T-helper 17 cell (primary cell): Measurements from ENCODE around the gene TBCK. TPM values are rescaled to one million over a fixed set of nuclear protein-coding genes. Genes with fewer than 3 reads are reported as not detected.

ENCODE experiments used
- ATAC-seq: fragments of 150-1000 bp; cut with Tn5 transposase; 2 replicates; pipeline ENCODE4 v1.10.0; 2021; ENCODE audit warnings: mild to moderate bottlenecking, moderate library complexity
- DNase-seq, 3 donors: peaks; one replicate each; pipeline versions ENCODE4 v3.0.0 to v3.0.0-alpha.2; 2020 to 2021
- H3K9me3 ChIP-seq: one replicate; pipeline ENCODE4 v1.7.0; 2013; ENCODE audit warnings: low read length, mild to moderate bottlenecking; ENCODE audit not compliant: control insufficient read depth, poor library complexity, severe bottlenecking
- H3K27ac Mint-ChIP-seq: one replicate; pipeline ENCODE4 v1.8.0; 2022; ENCODE audit warnings: mild to moderate bottlenecking, moderate library complexity, mixed read lengths
- H3K27me3 Mint-ChIP-seq: one replicate; pipeline ENCODE4 v1.8.0; 2022; ENCODE audit warnings: mixed read lengths
- H3K36me3 Mint-ChIP-seq: one replicate; pipeline ENCODE4 v1.8.0; 2022; ENCODE audit warnings: low read depth, mixed read lengths
- H3K4me1 Mint-ChIP-seq: one replicate; pipeline ENCODE4 v1.8.0; 2022; ENCODE audit warnings: mild to moderate bottlenecking, mixed read lengths
- H3K4me3 Mint-ChIP-seq: one replicate; pipeline ENCODE4 v1.8.0; 2022; ENCODE audit warnings: mild to moderate bottlenecking, moderate library complexity, mixed read lengths
- total RNA-seq, 4 donors: library from RNA in 2 of 4; stranded (reverse) in 2 of 4; gene quantifications; one replicate each; pipeline ENCODE4 v1.2.3 and lab custom pipeline; 2022 to 2026

The TBCK gene
- total RNA-seq, 2 donors from 2014 or later, result 41.6 to 43.2 TPM

DNA sequence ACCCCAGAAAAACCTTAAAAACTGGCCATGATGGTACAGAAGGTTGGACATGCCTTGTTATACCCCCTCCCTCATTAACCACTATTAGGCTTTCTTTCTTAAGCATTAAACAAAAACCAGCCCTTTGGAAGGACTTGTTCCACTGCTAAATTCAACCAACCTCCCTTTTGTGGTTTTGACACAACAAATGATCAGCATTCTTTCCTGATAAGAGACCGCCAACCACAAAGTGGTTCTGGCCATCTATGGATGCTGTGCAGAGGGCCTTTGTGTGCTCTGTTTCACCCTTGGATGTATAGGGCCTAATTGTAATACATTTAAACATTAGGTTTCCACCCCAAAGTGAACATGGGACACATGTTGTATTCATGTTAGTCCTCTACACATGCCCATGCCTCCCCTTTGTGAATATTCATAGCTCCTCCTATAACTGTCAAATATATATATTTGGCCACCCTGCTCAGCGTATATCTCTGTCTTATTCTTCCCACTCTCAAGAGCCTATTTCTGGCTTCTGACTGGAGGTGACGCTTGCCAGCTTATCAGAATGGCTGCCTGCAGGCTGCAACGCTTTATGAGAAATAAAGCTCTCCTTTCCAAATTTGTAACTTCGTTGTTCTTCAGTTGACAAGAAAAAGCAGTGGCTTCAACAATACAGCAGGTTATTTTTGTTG, 294.1 kb downstream of the TBCK start:
- ATAC-seq (no peak), DNase-seq (no peak)
- Mint-ChIP-seq H3K4me1 (no peaks in the 10 kb centered on the region), H3K27ac (no peak overlapping the region), H3K27me3 (no peaks in the 10 kb centered on the region), H3K4me3 (no peak overlapping the region), H3K36me3 (no peaks in the 10 kb centered on the region)
- no peaks in the 10 kb centered on the region for H3K9me3 ChIP-seq

DNA sequence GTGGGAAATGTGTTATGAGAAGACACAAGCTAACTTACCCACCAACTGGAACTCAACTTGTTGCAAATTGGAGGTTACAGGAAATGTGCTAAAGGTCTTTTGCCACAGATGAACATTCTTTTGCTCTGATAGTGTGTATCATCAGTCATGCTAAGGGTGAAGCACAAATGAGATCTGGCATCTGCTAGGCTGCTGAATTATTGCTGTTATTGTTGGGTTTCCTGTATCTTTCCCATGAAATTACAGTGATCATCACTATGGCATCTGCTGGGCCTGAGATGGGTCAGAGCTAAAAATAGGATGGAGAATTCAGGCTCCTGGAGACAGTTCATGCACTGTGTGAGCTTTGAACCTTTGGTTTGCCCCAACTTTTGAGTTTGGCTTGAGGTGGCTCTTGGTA, 296.2 kb downstream of the TBCK start:
- Mint-ChIP-seq H3K36me3 (no peaks in the 10 kb centered on the region), H3K27me3 (no peaks in the 10 kb centered on the region), H3K27ac (no peak overlapping the region), H3K4me1 (no peaks in the 10 kb centered on the region), H3K4me3 (no peak overlapping the region)
- ATAC-seq (no peak), DNase-seq (no peak)
- no peaks in the 10 kb centered on the region for H3K9me3 ChIP-seq

DNA sequence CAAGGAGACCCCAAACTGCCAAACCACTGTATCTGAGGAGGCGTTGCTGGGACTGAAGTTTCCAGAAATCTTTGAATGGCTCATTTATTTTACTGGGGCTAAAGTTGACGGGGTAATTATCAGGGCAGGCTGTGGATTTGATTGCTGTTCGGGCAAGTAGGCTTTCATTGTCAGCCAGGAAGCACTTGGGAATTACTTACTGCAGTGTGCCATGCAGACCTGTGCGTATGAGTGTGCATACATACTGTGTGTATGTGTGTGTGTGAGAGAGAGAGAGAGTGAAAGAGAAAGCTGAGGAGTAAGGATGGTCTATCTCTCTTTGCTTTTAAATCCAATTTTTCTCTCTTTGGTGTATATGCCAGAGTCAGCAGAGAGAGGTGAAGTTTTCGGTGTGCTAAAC, 298.0 kb downstream of the TBCK start:
- no peaks in the 10 kb centered on the region for H3K36me3 Mint-ChIP-seq
- no peak overlapping the region for H3K4me3 Mint-ChIP-seq
- no peak overlapping the region for H3K27ac Mint-ChIP-seq
- DNase-seq (no peak), ATAC-seq (no peak)
- no peaks in the 10 kb centered on the region for H3K4me1 Mint-ChIP-seq
- H3K27me3 Mint-ChIP-seq, result no peaks in the 10 kb centered on the region
- no peaks in the 10 kb centered on the region for H3K9me3 ChIP-seq

DNA sequence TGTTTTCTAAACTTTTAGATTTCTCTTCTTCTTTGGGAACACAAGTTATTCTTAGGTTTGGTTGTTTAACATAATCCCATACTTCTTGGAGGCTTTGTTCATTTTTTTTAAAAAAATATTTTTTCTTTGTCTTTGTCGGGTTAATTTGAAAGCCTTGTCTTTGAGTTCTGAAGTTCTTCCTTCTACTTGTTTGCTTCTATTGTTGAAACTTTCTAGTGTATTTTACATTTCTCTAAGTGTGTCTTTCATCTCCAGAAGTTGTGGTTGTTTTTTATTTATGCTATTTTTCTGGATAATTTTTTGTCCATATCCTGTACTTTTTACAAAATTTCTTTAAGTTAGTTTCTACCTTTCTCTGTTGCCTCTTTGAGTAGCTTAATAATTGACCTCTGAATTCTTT, 304.6 kb downstream of the TBCK start:
- DNase-seq (no peak), ATAC-seq (no peak)
- no peaks in the 10 kb centered on the region for H3K36me3 Mint-ChIP-seq
- no peak overlapping the region for H3K27ac Mint-ChIP-seq
- H3K4me1 Mint-ChIP-seq, result no peaks in the 10 kb centered on the region
- H3K4me3 Mint-ChIP-seq, result no peak overlapping the region
- no peaks in the 10 kb centered on the region for H3K9me3 ChIP-seq
- H3K27me3 Mint-ChIP-seq, result no peaks in the 10 kb centered on the region

DNA sequence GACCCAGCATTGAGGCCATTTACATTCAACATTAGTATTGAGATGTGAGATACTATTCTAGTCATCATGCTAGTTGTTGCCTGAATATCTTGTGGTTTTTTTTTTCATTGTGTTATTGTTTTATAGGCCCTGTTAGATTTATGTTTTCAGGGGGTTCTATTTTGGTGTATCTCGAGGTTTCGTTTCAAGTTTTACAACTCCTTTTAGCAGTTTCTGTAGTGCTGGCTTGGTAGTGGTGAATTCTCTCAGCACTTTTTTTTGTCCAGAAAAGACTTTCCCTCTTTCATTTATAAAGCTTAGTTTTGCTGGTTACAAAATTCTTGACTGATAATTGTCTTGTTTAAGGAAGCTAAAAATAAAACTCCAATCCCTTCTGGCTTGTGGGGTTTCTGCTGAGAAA, 305.2 kb downstream of the TBCK start:
- no peak overlapping the region for H3K27ac Mint-ChIP-seq
- no peaks in the 10 kb centered on the region for H3K36me3 Mint-ChIP-seq
- H3K4me3 Mint-ChIP-seq, result no peak overlapping the region
- no peak for ATAC-seq
- H3K4me1 Mint-ChIP-seq, result no peaks in the 10 kb centered on the region
- no peaks in the 10 kb centered on the region for H3K27me3 Mint-ChIP-seq
- H3K9me3 ChIP-seq, result no peaks in the 10 kb centered on the region
- DNase-seq, result no peak

- H3K9me3 ChIP-seq, result peaks cover 2% of the 10 kb centered on the region
- H3K27me3 Mint-ChIP-seq, result no peaks in the 10 kb centered on the region
- no peaks in the 10 kb centered on the region for H3K36me3 Mint-ChIP-seq
- no peak overlapping the region for H3K4me3 Mint-ChIP-seq
- no peak for ATAC-seq
- DNase-seq, result no peak
- H3K27ac Mint-ChIP-seq, result no peak overlapping the region
- no peaks in the 10 kb centered on the region for H3K4me1 Mint-ChIP-seq
These were observed 313.0 kb downstream of the TBCK start for GRCh38 chr4:106002994-106003393.

GRCh38 chr4:105998171-105999063, 317.6 kb downstream of the TBCK start:
- Mint-ChIP-seq H3K4me3 (no peak overlapping the region), H3K36me3 (peaks cover 3% of the 10 kb centered on the region), H3K27ac (no peak overlapping the region), H3K27me3 (no peaks in the 10 kb centered on the region), H3K4me1 (no peaks in the 10 kb centered on the region)
- DNase-seq (no peak), ATAC-seq (no peak)
- peaks cover 2% of the 10 kb centered on the region for H3K9me3 ChIP-seq

- Mint-ChIP-seq H3K36me3 (peaks cover 3% of the 10 kb centered on the region), H3K4me3 (no peak overlapping the region), H3K27ac (no peak overlapping the region), H3K4me1 (no peaks in the 10 kb centered on the region), H3K27me3 (no peaks in the 10 kb centered on the region)
- peaks cover 2% of the 10 kb centered on the region for H3K9me3 ChIP-seq
- no peak for ATAC-seq
- no peak for DNase-seq
These were observed 319.2 kb downstream of the TBCK start for GRCh38 chr4:105996845-105997244.

DNA sequence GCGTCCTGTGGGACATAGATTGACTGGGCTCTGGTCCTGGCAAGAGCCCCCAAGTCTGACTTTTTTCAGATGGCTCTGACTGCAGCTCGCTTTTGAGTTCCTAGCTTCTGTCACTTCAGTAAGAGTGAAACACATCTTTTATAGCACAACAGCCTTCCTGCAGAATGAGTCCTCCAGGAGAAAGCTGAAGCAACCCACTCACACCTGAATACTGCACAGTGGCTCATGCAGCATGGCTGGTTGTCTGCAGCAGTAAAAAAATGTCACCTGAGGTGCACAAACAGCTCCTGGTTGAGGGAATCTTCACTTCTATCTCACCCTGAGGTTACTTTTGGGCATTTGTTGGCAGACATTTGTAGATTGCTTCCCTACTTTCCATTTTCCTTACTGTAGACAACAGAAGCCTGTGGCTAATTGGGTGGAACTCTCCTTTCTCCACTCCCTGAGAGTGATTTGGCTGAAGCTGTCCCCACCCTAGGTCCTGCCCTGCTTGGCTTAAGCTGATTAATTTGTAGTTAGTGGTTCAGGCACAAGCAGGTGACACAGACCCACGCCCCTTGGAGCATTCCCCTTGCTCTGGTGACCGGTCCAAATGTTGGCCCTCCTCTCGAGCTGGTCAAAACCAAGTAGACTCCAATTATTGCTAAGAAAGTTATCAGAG, 321.0 kb downstream of the TBCK start:
- H3K27ac Mint-ChIP-seq, result no peak overlapping the region
- H3K36me3 Mint-ChIP-seq, result peaks cover 3% of the 10 kb centered on the region
- DNase-seq (no peak), ATAC-seq (no peak)
- no peaks in the 10 kb centered on the region for H3K27me3 Mint-ChIP-seq
- H3K9me3 ChIP-seq, result no peaks in the 10 kb centered on the region
- H3K4me1 Mint-ChIP-seq, result no peaks in the 10 kb centered on the region
- no peak overlapping the region for H3K4me3 Mint-ChIP-seq

DNA sequence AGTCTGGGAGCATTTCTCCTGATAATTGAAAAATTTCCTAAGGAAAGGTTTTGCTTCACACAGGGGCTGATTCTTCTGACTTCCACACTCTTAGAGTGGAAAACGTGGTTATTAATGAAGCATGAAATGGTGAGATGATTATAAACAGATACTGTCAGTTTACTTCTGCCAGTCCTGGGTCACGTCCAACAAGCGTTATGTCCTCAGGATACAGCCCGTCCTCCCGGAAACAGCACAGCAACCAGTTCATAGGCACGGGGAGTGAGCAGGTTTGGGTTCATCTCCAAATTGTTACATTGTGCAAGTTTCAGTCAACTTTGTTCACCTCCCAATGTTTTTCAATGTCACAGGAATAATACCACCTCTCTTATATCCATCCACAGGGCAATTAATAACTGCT, 321.9 kb downstream of the TBCK start:
- no peaks in the 10 kb centered on the region for H3K4me1 Mint-ChIP-seq
- no peak overlapping the region for H3K27ac Mint-ChIP-seq
- DNase-seq, result no peak
- H3K4me3 Mint-ChIP-seq, result no peak overlapping the region
- no peaks in the 10 kb centered on the region for H3K27me3 Mint-ChIP-seq
- no peak for ATAC-seq
- peaks cover 3% of the 10 kb centered on the region for H3K36me3 Mint-ChIP-seq
- H3K9me3 ChIP-seq, result no peaks in the 10 kb centered on the region

DNA sequence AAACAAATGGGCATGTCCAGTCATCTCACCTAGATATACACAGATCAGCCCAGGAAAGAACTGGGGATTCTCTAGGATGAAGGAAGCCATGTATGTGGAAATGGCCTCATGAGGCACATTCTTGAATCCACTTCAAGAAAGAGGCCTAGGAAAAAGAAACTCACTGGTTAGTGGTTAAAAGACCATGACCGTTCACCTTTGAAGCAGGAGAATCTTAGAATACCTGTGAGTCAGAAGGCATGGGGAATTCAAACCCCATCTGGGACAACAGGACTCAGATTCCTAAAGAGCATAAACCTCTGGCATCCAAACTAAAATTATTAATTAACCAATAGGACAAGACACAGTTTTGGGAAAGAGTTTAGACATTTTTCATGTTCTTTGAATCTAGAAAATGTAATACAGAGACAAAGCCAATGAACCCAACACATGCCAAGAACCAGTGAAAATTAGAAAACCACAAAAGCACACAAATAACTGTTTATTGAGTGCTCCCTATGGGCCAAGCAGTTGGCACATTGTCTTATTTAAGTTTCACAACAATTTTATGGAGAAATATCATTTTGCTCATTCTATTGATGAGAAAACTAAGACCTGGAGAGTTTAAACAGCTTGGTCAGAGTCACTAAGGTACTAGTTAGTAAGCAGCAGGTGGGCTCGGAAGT, 323.2 kb downstream of the TBCK start:
- Mint-ChIP-seq H3K27me3 (no peaks in the 10 kb centered on the region), H3K27ac (no peak overlapping the region), H3K4me1 (no peaks in the 10 kb centered on the region), H3K4me3 (no peak overlapping the region), H3K36me3 (peaks cover 3% of the 10 kb centered on the region)
- ATAC-seq (no peak), DNase-seq (no peak)
- H3K9me3 ChIP-seq, result no peaks in the 10 kb centered on the region

DNA sequence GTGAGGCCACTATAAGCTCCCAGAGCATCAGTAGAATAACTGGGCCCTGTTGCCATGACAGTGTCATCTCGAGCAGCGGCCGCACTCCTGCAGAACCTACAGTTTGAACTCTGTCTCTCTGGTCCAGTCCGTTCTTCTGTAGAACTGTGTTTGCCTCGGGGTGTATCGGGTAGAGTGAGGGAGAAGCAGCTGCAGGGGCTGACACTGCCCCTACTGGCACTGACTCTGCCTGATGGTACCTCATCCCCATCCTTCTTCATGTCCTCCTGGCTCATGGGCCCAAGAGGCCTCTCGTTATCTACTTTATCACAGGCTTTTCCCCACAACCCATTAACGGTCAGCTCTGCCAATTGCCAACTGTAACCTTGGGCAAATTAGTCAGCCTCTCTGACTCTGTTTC, 324.3 kb downstream of the TBCK start:
- Mint-ChIP-seq H3K4me3 (no peak overlapping the region), H3K27me3 (no peaks in the 10 kb centered on the region), H3K4me1 (no peaks in the 10 kb centered on the region), H3K27ac (no peak overlapping the region), H3K36me3 (no peaks in the 10 kb centered on the region)
- ATAC-seq (no peak), DNase-seq (no peak)
- no peaks in the 10 kb centered on the region for H3K9me3 ChIP-seq
